ENCODE data around the gene PHF21B.

- TF ChIP-seq POLR2A (IDR thresholded peaks at IDR 0.05), result no peak
- TF ChIP-seq, protein P1, sequence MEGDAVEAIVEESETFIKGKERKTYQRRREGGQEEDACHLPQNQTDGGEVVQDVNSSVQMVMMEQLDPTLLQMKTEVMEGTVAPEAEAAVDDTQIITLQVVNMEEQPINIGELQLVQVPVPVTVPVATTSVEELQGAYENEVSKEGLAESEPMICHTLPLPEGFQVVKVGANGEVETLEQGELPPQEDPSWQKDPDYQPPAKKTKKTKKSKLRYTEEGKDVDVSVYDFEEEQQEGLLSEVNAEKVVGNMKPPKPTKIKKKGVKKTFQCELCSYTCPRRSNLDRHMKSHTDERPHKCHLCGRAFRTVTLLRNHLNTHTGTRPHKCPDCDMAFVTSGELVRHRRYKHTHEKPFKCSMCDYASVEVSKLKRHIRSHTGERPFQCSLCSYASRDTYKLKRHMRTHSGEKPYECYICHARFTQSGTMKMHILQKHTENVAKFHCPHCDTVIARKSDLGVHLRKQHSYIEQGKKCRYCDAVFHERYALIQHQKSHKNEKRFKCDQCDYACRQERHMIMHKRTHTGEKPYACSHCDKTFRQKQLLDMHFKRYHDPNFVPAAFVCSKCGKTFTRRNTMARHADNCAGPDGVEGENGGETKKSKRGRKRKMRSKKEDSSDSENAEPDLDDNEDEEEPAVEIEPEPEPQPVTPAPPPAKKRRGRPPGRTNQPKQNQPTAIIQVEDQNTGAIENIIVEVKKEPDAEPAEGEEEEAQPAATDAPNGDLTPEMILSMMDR (IDR thresholded peaks at IDR 0.05), result no peak
Observed at GRCh38 chr22:44888491-44889254, 121.1 kb downstream of the PHF21B start.

Measured in uterus (tissue), 2 donors.